CD4-positive, alpha-beta T cell treated with Interferon gamma for 1 hour (primary cell): Measurements from ENCODE around the gene S100B.

Experiments used
- DNase-seq: peaks from one replicate; pipeline ENCODE4 v3.0.0-alpha.2; 2020

S100B gene

DNA sequence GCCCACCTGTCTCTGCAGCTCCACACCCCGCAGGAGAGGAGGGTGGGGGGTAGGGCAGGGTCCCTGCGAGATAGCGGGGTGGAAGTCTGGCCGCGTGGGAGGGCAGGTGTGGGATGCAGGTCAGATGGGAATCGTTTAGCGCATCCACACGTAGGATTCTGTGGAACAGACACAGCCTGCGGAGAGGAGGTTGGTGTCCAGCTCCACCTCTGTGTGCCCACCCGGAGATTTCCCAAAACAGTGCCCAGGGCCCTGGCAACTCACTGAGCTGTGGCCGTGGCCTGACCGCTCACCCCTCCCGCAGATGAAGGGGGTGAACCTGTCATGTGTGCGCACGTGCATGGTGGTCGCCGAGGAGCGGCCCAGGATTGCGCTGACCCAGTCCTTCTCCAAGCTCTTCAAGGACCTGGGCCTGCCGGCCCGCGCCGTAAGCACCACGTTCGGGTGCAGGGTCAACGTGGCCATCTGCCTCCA lies 46.9 kb downstream of the S100B start:
- no peak for DNase-seq

DNA sequence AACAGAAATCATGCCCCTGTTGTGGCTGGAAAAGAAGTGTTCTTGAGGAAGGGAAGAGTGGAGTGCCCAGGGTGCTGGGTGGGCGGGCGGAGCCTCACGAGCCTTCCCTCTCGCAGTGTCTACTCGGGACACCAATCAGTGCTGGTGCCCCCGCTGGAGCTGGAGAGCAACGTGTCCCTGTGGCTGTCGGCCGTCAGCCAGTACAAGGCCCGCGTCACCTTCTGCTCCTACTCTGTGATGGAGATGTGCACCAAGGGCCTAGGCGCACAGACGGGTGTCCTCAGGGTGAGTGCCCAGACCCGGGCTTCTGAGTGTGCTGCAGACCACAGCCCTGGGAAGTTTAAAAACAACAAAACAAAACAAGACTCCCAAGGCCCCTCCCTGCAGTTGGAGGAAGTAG lies 47.4 kb downstream of the S100B start:
- no peak for DNase-seq

DNA sequence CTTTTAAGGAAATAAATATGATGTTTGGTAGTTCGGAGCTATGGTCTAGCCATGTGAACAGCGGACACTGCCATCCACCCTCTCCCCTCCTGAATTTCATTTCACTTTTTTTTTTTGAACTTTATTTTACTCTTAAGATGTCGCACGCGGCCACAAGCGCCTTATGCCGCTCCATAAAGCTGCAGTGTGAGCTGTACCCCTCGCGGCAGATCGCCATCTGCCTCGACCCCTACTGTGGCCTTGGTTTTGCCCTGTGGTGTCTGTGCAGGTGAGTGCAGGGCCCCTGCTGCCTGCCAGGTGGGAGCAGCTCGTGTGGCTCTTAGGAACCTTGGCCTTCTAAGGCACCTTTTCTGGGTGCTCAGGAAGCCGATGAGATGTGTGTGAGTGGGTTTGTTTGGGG lies 48.1 kb downstream of the S100B start:
- DNase-seq: no peak

DNA sequence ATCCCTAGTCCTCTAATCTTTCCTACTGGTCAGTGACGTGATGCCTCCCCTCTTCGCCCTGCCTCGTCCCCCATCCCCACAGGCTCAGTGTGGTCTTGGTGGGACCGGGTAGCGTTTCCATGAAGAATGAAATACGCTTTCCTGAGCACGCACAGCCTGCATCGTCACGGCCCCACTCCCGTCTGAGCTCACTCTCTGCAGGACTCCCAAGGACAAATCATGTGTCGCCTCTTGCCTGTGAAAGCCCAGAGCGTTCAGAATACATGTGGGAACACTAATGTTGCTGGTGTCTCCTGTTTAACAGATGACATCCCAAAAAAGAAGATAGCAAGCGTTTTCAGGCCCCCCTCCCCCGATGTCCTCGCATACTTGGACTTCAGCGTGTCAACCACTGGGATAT lies 49.2 kb downstream of the S100B start:
- DNase-seq: no peak

DNA sequence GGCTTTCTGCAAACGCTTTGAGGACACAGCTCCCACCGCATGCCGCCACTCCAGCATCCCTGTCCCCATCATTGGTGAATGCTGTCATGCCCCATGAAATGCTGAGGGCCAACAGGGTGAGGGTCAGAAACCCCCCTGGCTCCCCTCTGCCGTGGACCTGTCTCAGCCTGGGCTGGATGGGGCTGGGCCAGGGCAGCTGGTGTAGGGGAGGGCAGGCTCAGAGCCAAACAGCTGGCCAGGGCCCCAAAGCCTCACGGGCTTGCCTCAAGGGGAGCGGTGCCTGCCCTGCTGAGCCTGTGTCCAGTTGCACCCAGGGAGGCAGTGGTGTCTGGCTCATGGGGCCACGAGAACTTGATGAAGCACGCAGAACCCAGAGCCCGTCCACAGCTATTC lies 49.7 kb downstream of the S100B start:
- DNase-seq: no peak

DNA sequence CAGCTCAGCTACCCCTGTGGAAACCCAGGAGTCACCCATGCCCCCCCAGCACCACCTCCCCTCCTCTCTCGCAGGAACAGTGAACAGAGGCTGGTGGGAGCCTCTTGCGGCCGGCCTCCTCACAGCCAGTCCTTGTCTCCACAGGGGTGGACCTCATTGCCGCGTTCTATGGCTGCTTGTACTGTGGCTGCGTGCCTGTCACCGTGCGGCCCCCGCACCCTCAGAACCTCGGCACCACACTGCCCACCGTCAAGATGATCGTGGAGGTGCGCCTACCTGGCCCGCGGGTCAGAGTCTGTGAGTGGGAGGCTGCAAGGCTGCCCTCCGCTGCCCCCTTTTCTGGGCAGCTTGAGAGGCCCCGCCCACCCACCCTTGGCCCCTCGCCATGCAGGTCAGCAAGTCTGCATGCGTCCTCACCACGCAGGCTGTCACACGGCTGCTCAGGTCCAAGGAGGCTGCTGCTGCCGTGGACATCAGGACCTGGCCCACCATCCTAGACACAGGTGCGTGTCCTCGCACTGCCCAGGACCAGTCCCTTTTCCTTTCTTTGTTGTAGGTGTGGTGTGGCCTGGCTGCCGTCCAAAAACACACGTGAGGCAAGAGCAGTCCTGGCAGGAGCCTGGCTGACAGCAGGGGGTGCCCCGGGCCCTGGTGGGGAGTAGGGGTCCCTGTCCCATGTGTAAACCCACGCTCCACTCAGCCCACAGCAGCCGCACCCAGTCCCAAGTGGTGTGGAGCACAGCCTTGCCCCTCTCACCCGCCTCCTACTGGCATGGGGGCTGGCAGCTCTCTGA lies 50.3 kb downstream of the S100B start:
- no peak for DNase-seq

DNA sequence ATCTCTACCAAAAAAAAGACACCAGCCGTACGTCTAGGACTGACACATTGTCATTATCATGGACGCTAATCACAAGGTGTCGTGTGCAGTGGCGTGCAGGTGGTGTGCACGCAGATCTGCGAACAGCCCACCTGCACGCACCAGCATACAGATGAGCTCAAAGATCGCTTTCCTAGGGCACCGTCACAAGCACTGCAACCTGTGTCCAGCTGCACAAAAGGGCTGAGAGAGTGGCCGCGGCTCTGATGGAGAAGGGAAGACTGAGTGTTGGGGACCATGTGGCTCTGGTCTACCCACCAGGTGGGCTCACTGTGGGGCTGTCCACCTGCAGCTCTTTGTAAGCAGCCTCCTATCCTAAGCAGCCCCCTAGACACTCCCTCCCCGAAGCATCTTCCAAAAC lies 50.9 kb downstream of the S100B start:
- DNase-seq: no peak

DNA sequence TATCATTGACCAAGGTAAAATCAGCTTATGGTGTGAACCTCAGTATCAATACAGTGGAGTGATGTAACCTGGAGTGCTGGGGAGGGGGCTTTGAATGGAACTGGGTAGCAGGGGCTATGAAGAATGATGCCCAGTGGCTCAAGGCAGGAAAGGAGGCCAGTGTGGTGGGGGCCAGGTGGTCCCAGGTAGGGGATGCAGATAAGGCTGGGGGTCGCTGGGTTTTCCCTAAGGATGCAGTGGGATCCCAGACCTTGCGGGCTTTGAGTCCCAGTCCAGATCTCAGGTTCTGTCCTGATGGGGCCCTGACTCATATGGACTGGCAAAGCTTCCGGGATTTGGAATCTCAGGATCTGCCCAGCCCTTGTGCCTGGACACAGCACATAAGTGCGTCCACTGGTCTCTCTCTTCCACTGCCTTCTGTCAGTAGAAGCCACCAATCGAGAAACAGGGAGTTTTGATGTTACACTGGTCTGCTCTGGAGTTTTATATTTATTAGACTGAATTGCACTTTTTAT lies 52.0 kb downstream of the S100B start:
- DNase-seq: no peak

DNA sequence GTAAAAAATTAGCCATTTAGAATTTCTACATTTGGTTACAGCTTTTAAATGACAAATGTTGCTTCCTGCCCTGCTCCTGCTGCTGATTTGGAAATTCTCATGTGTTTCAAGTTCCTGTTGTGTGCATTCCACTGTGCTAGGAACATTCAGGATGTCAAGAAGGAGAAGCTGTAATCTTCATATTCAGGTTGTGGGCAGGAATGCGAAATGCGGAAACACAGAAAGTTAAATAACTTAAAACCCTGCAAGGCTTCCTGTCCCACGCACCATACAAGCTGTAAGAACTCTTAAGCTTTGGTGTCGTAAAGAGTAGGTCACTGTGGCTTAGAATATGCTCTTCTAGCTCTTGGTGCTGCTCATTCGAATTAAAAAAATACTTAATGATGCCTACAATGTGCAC lies 52.6 kb downstream of the S100B start:
- DNase-seq: no peak

DNA sequence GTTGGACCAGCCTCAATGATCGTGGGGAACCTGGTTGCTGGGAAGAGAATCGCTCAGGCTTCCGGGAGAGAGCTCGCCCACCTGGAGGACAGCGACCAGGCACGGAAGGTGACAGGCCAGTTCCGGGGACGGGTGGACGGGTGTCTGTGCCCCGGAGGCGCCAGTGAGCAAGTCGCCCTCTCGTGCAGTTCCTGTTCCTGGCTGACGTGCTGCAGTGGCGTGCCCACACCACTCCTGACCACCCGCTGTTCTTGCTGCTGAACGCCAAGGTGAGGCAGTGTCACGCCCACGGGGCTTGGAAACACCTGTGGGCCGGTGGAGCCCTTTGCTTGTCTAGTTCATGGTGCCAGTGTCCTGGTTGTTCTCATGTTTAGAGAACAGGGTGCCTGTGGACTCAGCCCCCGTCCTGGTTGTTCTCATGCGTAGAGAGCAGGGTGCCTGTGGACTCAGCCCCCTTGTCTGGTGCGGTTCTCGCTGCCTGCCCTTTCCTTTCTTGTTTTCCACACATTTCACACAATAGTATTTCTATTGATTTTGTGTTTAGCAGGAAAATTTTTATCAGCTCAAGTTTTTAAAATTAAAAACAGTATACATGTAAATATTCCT lies 53.1 kb downstream of the S100B start:
- peak; percentile 61 for DNase-seq

DNA sequence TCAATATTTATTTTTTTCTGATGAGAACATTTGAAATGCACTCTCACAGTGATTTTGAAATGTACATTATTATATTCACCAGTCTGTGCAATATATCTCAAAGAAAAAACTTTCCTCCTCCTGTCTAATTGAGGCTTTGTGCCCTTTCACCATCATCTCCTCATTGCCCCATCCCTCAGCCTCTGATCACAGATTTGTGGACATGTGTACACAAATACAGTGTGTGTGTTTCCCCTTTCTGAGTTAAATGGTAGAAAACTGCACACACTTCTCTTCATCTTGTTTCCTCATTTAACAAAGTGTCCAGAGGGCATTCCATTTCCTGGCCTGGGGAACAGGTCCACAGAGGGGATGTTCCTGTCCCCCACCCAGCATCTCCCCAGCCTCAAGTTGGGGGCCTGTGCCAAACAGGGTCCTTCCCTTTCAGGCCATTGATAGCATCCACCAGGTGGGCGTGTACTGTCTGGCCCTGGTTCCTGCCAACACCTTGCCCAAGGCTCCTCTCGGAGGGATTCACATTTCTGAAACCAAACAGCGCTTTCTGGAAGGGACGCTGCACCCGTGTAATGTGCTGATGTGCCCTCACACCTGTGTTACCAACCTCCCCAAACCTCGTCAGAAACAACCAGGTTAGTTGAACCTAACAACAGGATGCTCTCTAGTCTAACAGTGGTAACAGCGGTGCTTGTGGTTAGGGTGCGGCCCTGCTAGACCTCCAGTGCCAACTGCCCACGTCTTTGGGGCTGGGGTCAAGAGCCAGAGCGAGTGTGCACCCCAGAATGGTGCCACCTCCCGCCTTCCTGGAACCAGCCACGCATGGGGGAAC lies 54.6 kb downstream of the S100B start:
- peak; percentile 81 for DNase-seq

DNA sequence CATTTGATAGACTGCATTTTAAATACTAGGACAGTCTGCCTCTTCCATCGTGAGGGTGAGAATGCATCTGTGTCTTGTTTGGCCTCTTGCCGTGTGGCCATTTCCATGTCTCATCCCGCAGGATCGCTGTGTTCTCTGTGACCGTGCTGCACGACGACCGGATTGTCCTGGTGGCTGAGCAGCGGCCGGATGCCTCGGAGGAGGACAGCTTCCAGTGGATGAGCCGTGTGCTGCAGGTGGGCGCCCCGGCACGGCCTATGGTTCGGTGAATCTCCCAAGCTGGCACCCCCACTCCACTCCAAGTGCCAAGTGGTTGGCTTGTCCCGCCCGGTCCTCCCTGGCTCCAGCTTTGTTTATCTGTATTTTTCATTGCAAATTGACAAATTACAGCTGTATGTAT lies 55.2 kb downstream of the S100B start:
- DNase-seq: no peak
